ENCODE results near the gene SYNPR.

GRCh38 chr3:63479661-63480035 is 201.5 kb downstream of the SYNPR start:
- TF ChIP-seq CTCF (IDR thresholded peaks at IDR 0.05) (no peak), POLR2A (IDR thresholded peaks at IDR 0.05) (no peak), EP300 (IDR thresholded peaks at IDR 0.05) (no peak)
